GM21825 (cell line): ENCODE data around the gene MAGI2.
"Not testable (repeated sequence)": the region's sequence is repeated elsewhere in the genome, so short reads cannot be mapped to it uniquely, and the experiment has no call there.

Experiments
- ATAC-seq: cut with Tn5 transposase; IDR thresholded peaks from one replicate; pipeline ENCODE4 v1.9.1; 2021; ENCODE audit warnings: mild to moderate bottlenecking, moderate library complexity; ENCODE audit not compliant: unreplicated experiment

Gene MAGI2

DNA sequence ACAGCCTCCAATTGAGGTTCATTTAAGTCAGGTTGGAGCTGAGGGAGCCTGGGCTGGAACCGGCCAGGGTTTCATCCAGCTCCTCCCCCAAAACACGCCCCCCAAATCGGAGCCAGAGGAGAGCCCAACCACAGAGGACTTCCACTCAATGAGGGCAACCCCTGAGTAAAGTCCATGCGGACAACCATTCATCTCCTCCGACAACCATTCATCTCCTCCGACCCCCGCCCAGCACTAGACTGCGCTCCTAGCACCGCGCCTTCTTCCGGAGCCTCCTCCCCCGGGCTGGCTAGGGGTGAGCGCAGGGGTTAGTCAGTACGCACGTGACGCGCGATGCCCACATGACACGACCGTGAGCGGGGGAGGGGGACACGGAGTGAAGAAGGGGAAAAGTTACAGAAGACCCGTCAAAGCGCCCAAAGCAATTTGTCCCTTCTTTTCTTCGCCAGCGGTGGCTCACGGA lies 1.4 kb downstream of the MAGI2 start:
- no peak for ATAC-seq

DNA sequence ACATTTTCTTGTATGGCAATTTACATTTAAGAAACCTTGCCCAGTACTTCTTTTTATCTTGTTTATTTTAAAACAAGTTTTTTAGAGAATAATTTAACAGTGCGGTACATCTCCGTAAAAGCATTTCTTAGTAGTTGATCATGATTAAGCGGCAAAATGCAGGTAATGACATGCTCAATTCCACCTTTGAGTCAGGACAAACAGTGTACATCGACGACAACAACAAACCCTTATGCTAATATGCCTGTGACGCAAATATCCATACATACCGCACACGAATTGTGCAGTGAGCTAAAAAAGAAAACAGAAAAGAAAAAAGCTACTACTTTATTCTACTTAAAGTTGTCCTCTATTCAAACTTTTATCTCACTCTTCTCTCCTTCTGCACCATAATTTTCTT lies 1.9 kb downstream of the MAGI2 start:
- no peak for ATAC-seq

DNA sequence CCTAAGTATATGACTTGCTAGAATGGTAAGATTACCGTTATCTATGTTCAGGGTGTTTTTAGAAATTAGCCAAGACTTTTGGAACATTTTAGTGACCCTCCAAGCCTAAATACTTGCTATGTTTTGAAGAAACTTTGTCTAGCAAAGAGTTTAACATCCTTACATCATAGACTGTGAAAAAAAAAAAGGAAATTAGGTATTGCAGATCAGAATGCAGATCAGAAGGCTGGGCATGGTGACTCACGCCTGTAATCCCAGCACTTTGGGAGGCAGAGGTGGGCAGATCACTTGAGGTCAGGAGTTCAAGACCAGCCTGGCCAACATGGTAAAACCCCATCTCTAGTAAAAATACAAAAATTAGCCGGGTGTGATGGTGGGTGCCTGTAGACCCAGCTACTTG lies 10.7 kb downstream of the MAGI2 start:
- not testable (repeated sequence) for ATAC-seq

DNA sequence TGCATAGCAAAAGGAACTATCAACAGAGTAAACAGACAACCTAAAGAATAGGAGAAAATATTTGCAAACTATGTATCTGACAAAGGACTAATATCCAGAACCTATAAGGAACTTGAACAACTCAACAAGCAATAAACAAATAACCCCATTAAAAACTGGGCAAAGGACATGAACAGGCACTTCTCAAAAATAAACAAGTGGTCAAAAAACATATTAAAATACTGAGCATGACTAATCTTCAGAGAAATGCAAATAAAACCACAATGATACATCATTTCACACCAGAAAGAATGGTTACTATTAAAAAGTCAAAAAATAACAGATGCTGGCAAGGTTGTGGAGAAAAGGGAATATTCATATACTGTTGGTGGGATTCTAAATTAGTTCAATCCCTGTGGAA lies 17.1 kb downstream of the MAGI2 start:
- ATAC-seq = no peak

DNA sequence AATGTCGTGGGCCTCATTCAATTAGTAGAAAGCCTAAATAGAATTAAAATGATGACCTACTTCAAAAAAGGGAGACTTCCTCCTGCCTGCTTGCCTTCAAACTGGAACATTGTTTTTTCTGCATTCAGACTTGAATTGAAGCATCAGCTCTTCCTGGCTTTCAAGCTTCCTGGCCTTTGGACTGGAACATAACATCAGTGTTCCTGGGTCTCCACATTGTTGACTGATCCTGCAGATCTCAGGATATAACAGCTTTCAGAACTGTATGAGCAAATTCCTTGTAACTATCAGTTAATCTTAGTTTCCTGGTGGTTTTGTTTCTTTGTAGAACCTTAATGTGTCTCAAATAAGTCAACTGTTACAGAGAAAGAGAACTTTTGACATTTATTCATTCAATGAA lies 18.6 kb downstream of the MAGI2 start:
- ATAC-seq = no peak

DNA sequence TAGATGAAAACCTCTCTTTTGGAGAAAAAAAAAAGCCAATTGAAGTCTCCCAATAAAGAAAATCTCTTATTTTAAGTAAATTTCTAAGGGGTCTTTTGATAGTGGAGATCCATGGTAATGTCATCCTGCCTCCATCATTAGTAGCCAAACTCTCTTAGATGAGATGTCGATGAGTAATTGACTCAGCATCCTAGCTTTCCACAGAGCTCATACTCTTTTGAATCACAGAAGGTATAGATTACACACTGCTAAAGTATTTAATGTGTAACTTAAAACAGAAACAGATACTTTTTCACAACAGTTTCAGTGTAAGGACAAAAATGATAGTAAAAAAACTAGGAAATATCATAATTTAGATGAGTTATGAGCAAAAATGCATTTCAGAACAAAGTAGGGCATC lies 19.4 kb downstream of the MAGI2 start:
- ATAC-seq = no peak

DNA sequence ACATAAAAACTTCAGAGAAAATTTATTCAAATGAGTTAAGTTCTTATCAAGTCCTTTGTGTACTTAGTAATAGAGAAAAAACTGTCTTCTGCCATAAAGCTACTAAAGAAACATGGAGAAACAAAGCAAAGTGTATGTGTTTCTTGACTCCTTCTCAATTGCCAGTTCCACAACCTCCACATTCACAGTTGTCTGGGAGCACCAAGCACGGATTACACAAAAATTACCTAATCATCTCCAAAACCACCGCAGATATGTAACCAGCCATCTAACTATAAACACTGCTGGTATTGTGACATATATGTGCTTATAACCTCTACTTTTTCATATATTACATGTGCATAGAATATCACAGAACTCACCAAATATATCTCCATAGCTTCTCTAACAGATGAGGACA lies 23.1 kb downstream of the MAGI2 start:
- ATAC-seq = no peak

DNA sequence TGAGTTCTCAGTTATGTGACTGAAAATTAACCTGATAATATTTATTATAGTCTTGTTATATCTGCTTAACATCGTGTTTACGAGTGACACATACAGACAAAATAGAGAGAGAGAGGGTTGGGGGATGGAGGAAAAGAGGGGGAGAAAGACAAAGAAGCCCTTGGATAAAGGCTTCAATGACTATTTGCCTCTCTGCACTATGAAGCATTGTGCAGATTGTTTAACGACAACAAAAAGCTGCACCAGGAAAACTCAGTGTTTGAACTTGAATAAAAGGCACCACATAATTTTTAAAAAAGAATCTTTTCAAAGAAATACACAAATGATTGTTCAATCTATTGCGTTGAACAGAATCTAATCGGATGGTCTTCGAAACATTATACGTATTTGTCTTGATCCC lies 27.8 kb downstream of the MAGI2 start:
- ATAC-seq = no peak

DNA sequence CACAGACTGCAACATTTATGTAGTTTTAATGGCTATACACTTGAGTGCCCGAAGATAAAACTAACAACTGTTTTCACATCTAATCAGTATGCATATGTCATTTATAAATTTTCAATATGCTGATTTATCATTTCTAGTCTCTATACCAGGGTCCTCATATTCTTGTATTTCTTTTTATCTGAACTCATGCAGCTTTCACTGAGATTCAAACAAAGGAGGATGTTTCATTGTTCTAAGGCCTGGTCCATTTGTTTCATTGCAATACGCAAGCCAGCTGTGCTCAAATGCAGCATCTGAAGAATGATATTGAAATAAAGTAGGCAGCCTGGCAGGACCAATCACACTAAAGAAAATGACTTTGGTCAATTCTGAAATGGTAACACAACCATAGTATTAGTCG lies 31.7 kb downstream of the MAGI2 start:
- ATAC-seq = no peak

DNA sequence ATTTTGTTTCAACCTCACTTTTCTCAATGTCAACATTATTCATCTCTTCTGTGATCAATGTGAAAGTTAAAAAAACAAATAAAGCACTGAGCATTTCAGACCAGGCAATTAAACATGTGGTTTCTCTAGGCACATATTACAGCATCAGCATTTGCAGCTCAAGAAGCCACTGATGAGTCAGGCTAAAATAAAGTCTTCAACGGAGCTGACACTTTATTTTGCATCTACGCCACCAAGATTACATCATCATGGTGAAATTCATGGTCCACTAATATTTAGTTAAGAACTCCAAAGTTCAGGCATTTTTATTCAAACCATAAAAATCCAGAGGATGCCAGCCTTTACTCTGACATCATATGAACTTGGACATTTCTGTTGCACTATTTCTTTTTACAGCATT lies 33.0 kb downstream of the MAGI2 start:
- no peak for ATAC-seq

DNA sequence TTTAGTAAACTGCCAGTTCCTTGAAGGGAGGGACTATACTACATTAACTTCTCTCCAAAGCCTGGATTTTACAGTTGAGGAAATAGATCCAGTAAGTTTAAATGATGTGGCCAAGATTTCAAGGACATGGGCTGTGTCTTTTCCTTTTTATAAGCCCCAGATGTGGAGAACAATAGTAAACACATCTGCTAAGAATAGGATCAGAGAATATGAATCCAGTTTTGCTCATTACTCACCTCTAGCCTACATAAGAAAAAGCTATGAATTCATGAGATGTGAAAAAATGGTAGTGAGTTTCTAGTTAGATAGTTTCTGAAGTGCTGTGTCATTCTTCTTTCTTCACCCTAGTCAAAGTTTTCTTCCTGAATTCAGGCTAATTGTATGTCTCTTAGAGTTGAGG lies 38.6 kb downstream of the MAGI2 start:
- no peak for ATAC-seq

DNA sequence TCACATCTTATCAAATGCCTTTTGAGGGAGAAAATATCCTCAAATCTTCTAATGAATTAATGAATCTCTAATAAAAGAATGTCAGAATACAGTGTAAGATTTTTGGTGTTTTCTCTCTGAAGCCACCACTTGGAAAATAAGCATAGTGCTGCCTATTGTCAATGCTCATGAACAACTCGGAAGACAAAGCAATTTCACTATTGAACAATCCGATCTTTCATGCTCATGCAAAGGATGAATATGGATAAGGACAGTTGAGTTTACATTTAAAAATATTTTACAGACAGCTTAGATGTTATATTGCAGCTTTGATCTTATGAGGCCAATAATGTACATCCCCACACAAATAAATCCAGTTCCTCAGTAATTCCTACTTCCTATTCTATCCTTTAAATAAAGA lies 40.6 kb downstream of the MAGI2 start:
- ATAC-seq = no peak

DNA sequence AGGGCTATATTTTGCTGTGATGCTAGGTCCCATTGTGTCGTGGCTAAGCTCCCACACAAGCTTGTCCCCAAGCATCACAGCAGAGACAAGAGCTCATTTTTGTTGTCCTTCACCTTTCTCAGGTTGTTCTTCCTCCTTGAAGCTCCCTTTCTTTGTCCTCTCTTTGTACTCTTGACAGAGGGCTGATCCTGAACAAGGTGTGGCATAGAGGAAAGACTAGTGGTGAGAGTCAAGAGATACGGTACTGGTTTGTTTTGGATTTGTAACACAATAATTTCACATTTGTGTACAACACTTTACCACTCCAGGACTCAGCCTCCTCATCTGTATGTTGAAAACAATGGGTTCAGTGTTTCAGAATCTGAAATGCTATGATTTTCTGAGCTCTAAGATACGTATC lies 41.0 kb downstream of the MAGI2 start:
- no peak for ATAC-seq

DNA sequence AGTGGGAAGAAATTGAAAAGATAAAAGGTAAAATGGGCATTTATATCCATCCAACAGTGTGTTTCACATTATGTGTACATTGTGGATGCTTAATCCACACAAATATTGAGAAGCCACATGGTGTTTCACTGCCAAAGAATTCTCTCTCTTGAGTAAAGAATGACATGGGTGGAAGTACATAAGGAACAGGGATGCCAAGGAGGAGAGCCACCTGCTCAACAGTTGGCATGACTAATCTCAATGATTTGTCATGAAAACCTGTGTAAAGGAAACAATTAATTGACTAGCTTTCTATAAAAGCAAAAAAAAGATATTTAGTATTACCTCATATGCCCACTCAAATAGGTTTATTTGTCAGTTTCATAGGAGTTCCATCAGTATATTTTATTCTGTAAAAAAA lies 43.1 kb downstream of the MAGI2 start:
- no peak for ATAC-seq

DNA sequence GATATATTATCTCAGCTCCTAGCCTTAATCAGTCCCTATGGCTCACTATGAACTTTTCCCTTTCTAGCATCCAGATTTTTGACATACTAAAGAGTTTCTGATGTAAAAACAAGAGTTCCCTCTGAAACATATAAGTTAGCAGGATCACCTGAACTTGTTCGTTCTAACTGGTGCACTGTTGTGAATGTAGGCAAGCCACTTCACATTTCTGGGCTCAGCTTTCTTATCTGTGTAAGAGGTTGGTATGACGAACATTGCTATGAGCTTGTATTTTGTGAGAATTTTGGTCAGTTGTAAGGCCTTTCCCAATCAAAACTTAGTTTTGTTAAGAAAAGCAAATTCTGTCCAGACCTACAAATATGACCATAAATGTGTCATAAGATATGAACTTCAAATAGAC lies 46.1 kb downstream of the MAGI2 start:
- no peak for ATAC-seq

DNA sequence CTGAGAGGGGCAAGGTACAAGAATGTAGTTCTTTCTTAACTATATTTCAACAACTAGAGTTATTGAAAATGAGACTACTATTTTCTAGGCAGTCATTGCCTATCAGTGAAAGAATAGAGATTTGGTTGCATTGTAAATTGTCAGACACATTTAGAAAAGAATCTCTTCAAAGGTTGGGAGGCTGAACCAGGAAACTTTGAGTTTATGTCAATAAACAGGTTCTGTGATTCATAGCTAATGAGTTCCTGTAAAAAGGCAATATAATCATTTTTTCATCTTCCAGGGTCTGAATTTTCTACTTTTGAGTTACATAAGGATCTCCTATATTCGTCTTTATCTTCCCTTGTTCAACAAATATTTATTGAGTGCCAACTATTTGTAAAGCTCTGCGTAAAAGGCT lies 47.1 kb downstream of the MAGI2 start:
- no peak for ATAC-seq

DNA sequence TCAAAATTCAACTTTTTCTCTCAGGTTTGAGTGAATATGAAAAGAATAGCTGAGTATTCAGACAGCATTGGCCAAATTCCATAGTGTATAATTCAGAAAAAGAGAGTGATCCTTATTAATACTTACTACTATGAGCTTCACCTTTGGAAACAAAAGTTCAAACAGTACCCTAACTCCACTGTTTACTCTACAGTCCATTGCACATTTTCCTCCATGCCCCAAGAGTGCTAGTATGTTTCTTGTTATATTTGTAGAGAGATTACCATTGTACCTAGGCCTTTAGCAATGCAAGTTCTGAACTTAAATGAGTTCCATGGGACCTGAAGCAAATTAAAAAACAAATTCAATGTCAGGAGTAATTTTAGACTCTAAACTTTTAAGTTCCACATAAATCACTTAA lies 48.1 kb downstream of the MAGI2 start:
- no peak for ATAC-seq

DNA sequence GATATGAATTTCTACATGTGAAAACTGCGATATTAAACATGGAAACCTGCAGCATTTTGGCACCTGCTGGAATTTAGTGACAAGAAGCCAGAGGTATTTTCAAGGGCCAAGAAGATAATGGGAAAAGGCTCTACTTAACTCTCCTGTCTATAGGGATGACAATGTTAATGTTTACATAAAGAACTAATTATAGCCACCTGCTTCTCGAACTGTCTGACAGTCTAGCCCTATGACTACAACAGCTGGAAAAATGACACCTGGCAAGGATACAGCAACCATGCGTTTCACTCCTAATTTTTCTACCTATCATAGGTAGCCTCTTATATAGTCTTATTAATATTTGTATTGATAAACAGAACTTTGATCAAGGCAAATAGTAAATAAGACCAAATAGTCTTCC lies 49.6 kb downstream of the MAGI2 start:
- ATAC-seq = no peak

DNA sequence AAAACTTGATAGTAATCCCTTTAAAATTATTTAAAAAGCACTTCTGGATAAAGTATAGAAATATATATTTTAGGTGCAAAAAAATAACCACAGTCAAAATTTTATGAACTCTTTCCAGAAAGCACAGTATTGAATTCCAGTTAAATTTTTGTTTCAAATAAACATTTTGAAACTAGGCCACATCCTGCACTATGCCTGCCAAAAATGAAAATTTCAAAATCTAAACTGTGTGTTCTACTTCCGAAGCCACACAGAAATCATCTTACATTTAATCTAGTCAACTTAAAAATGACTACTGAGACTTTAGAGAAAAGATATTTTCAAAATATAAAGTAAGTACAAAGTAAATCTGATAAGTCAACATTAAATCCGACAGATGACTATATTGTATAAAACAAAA lies 50.0 kb downstream of the MAGI2 start:
- ATAC-seq = no peak

DNA sequence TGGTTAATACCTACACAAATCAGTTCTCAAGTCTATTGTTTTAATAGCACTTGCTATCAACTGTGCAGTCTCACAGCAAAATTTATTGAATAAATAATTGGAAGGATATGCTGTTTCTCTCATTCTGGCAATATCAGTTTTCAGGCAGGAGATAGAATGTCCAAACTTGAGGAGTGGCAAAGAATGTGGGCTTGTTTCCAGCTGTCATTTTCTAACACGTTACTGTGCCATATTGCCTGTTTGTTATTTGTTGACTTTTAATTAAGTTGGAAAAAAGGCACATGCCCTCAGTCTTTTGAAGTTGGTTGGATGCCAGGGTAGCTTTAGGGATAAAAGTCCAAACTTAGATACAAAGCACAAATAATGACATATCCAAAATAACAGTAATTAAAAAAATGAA lies 52.2 kb downstream of the MAGI2 start:
- ATAC-seq = no peak

DNA sequence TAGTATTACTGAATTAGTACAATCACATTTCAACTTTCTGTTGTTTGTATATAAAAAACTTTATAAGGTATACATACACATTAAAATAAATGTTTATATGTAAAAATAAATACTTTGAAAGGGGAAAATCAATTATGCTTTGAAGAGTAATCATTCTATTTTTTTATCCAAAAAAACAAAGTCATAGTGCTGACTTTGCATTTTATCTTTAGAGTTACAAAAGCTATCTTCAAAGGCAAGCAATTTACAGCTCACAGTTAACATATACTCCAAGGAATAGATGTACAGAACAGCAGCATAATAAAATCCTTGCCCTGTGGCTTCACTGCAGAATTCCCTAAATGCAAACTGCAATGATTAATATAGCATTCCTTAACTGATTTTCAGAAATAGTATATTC lies 53.2 kb downstream of the MAGI2 start:
- no peak for ATAC-seq

DNA sequence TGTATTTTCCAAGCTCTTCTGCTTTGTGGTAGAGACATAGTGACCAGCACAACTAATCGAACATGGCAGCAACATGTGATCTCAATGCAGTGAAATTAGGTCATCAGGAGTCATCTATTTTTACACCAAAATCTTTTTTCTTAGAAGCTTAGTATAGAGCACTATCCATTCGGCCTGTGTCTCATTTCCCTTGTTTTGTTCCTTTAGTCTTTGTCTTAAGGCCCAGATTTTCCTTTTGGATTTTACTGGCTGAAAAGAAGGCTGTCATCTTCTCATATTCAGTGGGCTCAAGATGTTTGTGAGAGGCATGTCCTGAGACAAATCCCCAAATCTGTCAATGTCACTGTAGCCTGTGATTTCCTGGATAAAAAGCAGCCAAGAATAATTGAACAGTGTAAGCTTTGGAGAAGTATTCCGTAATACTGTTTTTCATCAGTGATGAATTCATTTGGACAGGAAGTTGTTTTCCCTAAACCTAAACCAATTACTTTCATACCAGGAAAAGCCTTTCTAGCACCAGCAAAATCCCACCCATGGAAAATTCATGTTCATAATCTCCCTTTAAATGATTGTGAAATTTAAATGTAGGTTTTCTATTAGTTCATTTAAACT lies 55.2 kb downstream of the MAGI2 start:
- ATAC-seq = no peak

DNA sequence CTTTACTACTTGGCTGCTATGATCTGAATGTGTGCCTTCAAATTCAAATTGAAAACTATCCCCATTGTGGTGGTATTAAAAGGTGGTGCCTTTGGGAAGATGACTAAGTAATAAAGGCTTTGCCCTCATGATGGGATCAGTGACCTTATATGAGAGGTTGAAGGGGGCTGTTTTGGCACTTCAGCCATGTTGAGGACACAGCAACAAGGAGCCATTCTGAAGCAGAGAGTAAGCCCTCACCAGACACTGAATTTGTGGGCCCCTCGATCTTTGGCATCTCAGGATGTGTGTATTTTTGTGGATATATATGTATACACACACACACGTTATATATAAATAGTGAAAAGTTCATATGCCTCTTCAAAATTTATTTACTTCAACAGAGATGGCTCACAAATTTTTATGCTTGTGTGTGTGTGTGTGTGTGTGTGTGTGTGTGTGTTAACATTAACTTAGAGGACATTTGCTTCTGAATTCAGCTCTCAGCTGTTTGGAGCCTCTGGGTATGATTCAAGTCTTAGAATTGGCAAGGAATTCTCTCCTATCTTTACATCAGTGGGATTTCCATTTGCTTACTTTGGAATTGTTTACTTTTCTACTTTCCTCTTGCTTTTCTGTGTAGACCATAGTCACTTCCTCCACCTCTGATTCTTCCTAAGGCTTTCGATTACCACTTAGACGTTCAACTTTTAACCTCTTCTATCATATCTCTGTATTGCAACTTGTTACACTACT lies 66.6 kb downstream of the MAGI2 start:
- no peak for ATAC-seq
